ENCODE results near the gene MSL2. TPM values are rescaled to one million over a fixed set of nuclear protein-coding genes. Genes with fewer than 3 reads are reported as not detected.

Gene MSL2
- total and polyA plus RNA-seq, 9 donors = 14.3 to 47.9 (median 39.4) TPM

DNA sequence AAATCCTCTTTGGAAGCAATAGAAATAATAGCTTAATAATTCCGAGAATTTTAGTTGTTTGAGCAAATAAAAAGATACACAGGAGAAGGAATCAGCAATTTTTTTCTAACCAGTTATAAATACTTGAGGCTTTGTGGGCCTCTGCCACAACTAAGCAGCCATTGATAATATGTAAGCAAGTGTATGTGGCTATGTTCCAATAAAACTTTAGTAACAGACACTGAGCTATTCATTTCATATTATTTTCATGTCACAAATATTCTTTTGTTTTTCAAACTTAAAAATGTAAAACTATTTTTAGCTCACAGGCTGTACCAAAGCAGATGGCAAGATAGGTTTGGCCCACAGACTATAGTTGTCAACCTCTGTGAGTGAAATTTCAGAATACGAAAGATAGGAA lies 85.7 kb downstream of the MSL2 start:
- H3K4me3 ChIP-seq = no peak overlapping the region
- H3K27ac ChIP-seq = no peak overlapping the region
- DNase-seq = no peak
- no peaks in the 10 kb centered on the region for H3K27me3 ChIP-seq
- intact Hi-C loops (cut with DNase I) = no loop called here
- TF ChIP-seq EP300 (IDR thresholded peaks at IDR 0.05) (no peak), POLR2A (IDR thresholded peaks at IDR 0.05) (no peak)
- TF ChIP-seq, protein P1, sequence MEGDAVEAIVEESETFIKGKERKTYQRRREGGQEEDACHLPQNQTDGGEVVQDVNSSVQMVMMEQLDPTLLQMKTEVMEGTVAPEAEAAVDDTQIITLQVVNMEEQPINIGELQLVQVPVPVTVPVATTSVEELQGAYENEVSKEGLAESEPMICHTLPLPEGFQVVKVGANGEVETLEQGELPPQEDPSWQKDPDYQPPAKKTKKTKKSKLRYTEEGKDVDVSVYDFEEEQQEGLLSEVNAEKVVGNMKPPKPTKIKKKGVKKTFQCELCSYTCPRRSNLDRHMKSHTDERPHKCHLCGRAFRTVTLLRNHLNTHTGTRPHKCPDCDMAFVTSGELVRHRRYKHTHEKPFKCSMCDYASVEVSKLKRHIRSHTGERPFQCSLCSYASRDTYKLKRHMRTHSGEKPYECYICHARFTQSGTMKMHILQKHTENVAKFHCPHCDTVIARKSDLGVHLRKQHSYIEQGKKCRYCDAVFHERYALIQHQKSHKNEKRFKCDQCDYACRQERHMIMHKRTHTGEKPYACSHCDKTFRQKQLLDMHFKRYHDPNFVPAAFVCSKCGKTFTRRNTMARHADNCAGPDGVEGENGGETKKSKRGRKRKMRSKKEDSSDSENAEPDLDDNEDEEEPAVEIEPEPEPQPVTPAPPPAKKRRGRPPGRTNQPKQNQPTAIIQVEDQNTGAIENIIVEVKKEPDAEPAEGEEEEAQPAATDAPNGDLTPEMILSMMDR (IDR thresholded peaks at IDR 0.05) = no peak
- WGBS, 3 donors = 70 to 84% (median 80%) methylated on average over 2 of the region's 2 CpGs
- H3K4me1 ChIP-seq (ENCODE audit: insufficient read depth) = no peaks in the 10 kb centered on the region
- H3K36me3 ChIP-seq = no peaks in the 10 kb centered on the region
- no peaks in the 10 kb centered on the region for H3K9me3 ChIP-seq

DNA sequence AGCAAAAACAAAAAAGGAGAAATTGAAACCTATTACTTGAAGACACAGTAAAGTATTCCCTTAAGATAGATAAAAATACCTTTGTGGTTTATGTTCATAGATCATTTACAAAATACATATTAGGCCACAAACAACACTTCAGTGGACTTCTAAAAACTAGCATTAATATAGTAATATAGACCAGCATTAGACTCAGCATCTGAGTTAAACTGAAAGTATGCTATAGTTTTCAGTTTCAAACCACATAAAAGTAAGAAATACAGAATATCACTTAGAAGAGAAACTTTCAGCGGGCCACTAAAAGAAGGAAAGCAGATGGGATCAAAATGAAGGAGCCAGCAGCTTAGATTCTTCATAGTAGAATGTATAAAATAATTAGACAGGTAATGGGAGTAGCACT lies 86.6 kb downstream of the MSL2 start:
- intact Hi-C loops (cut with DNase I) = no loop called here
- 93 to 97% (median 96%) methylated on average over 1 of the region's 1 CpG for WGBS, 3 donors
- TF ChIP-seq POLR2A (IDR thresholded peaks at IDR 0.05) (no peak), EP300 (IDR thresholded peaks at IDR 0.05) (no peak)
- TF ChIP-seq, protein P1 (IDR thresholded peaks at IDR 0.05) = no peak
- Histone ChIP-seq H3K27me3 (no peaks in the 10 kb centered on the region), H3K9me3 (no peaks in the 10 kb centered on the region), H3K36me3 (no peaks in the 10 kb centered on the region), H3K4me3 (no peak overlapping the region), H3K27ac (no peak overlapping the region), H3K4me1 (ENCODE audit: insufficient read depth) (no peaks in the 10 kb centered on the region)
- DNase-seq = no peak

DNA sequence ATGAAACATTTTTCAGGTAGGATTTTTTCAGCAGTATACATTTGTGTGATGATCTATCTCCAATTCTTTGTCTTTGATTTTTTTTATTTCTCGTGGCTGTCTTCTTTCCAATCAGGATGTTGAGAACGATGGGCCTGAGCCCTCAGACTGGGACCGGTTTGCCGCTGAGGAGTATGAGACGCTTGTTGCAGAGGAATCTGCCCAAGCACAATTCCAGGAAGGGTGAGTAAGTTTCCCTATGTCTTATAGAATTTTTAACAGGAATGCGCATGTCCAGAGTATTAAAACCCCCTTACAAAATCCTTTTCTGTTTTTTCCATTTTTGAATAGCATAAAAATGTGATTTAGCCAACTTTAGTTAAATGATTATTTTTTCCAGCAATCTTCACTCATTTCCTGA lies 90.0 kb downstream of the MSL2 start:
- intact Hi-C loops (cut with DNase I) = no loop called here
- no peaks in the 10 kb centered on the region for H3K4me1 ChIP-seq (ENCODE audit: insufficient read depth)
- no peak for TF ChIP-seq POLR2A (IDR thresholded peaks at IDR 0.05)
- TF ChIP-seq, protein P1 (IDR thresholded peaks at IDR 0.05) = no peak
- DNase-seq = no peak
- no peaks in the 10 kb centered on the region for H3K9me3 ChIP-seq
- no peak overlapping the region for H3K27ac ChIP-seq
- WGBS, 3 donors = 90 to 93% (median 92%) methylated on average over 6 of the region's 6 CpGs
- H3K36me3 ChIP-seq = no peaks in the 10 kb centered on the region
- H3K4me3 ChIP-seq = no peak overlapping the region
- no peaks in the 10 kb centered on the region for H3K27me3 ChIP-seq

DNA sequence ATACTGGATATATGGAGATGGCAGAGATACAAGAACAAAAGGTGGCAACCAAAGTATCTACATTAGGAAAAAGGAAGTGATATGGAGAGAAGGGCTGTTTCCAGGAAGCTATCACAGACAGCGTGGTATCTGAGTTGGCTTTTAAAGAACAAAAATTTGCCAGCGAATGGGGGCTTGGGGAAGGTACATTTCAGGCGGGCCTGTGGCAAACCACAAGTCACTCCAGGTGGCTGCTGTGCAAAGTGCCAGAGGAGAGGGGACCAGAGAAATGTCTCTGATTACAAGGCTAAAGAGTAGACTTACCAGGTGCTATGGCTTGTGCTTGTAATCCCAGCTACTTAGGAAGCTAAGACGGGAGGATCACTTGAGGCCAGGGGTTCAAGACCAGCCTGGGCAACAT lies 91.1 kb downstream of the MSL2 start:
- Histone ChIP-seq H3K27ac (no peak overlapping the region), H3K27me3 (no peaks in the 10 kb centered on the region), H3K4me1 (ENCODE audit: insufficient read depth) (no peaks in the 10 kb centered on the region), H3K36me3 (no peaks in the 10 kb centered on the region), H3K9me3 (no peaks in the 10 kb centered on the region), H3K4me3 (no peak overlapping the region)
- WGBS, 3 donors = 89 to 97% (median 94%) methylated on average over 4 of the region's 4 CpGs
- intact Hi-C loops (cut with DNase I) = no loop called here
- TF ChIP-seq EP300 (IDR thresholded peaks at IDR 0.05) = no peak
- TF ChIP-seq, protein P1 (IDR thresholded peaks at IDR 0.05) = no peak
- DNase-seq = no peak

Other genes with a start within 250 kb of the MSL2 start
- 10 to 100 TPM in 6 of 7 donors, 1 to 10 TPM in 1; 9.9 to 17.7 (median 12.5) TPM for gene PPP2R3A, start 230.6 kb downstream of the MSL2 start, total RNA-seq
- 1 to 10 TPM; 4.6 to 7.8 TPM for gene PPP2R3A, start 230.6 kb downstream of the MSL2 start, polyA plus RNA-seq
- gene PCCB, start 54.0 kb upstream of the MSL2 start, total RNA-seq = 10 to 100 TPM in 6 of 7 donors, 1 to 10 TPM in 1; 8.2 to 26.5 (median 22.1) TPM
- gene PCCB, start 54.0 kb upstream of the MSL2 start, polyA plus RNA-seq = 100 to 1,000 TPM in 1 of 2 donors, 10 to 100 TPM in 1; 14.0 to 107 TPM

All from ovary (tissue), 9 donors.